CD4-positive, alpha-beta T cell treated with Interleukin-15 for 4 hours (primary cell): ENCODE results near the gene MYOC.
"Not testable (repeated sequence)": the region's sequence is repeated elsewhere in the genome, so short reads cannot be mapped to it uniquely, and the experiment has no call there.

Source experiments
- DNase-seq: peaks from one replicate; pipeline ENCODE4 v3.0.0-alpha.2; 2020; ENCODE audit warnings: low spot score

MYOC gene

DNA sequence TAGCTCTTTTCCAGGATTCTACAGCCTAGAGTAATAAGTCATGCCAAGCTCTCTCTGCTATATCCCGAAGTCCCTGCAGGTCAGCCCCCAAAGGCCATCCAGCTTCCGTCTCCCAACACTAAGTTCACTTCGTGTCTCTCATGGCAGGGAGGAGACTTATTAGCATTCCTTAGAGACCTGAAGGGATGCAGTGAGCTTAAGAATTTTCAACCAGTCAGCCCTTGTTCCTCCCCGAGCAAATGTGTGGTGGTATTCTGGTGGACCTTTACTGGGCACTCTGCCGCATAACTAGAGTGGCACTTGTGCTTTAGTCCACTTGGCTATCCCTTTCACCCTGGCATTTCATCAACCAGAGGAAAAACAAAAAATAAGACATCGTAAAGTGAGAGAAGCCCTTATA lies 49.4 kb downstream of the MYOC start:
- DNase-seq: not testable (repeated sequence)

GRCh38 chr1:171600862-171601261 lies 51.6 kb downstream of the MYOC start:
- DNase-seq: no peak

DNA sequence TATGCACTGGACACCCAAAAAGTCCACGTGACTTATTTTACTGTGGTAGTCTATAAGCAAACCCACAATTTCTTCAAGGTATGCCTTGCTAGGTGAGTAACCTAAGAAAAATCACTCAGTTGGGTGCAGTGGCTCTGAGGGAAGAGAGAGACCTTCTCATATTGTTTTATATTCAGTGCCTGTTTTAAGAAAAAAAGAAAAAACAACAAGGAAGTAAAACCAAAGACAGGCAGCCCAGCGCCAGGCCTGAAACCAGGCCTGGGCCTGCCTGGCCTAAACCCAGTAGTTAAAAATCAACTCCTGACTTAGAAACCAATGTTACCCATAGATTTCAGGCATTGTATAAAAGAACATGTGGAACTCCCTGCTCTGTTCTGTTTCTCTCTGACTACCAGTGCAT lies 52.2 kb downstream of the MYOC start:
- DNase-seq: not testable (repeated sequence)

GRCh38 chr1:171597203-171597602 lies 55.3 kb downstream of the MYOC start:
- DNase-seq: no peak

GRCh38 chr1:171596705-171597104 lies 55.8 kb downstream of the MYOC start:
- no peak for DNase-seq

DNA sequence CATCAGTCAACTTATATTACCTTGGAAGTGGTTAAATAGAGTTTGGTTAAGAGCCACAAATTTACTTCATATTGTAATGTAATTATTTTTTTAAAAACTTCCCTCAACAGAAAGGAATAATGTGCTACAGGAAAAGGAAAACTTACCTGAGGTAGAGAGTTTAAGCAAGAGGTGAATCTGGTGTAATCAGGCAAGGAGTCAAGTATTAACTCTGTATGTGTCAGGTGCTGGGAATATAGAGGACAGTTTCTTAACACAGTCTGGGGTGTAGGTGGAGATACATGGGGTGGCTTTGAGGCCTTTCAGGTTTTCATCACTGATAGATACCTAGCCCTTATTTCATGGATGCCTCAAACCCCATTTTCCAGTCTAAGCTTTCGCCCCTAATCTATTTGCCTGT lies 56.4 kb downstream of the MYOC start:
- no peak for DNase-seq

DNA sequence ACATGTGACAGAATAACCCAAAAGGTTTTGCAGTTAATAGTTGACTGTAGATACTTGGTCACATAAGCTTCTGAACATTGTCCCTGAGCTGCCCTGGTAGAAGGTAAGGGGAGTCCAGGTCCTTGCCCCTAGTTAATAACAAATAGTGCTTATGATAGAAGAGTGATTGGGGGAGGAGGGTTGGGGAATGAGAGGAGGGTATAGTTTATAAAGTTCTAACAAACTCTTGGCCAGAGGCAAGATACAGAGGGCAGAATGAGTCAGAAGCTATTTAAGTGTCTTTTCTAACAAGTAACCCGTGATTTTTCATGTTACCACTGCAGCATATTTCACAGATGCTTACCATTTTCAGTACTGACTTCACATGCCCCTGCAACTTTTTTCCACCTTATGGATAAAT lies 57.2 kb downstream of the MYOC start:
- DNase-seq: no peak

- no peak for DNase-seq
Observed at GRCh38 chr1:171590022-171590421, 62.5 kb downstream of the MYOC start.

DNA sequence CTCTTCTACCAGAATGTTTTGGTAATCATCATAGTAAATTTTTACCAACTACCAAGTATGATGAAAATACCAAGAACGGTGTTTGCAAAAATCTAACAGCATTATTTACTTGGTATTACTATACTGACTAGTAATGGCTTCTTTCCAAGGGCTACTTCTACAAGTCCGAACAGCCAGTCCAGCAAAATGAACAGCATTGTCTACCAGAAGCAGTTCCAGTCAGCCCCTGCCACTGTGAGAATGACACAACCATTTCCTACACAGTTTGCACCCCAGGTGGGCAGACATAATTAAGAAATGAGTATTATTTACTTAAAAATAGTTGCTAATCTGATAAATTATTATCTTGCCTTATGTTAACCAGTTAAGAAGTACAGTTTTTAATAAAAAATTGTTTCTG lies 64.3 kb downstream of the MYOC start:
- DNase-seq: no peak

DNA sequence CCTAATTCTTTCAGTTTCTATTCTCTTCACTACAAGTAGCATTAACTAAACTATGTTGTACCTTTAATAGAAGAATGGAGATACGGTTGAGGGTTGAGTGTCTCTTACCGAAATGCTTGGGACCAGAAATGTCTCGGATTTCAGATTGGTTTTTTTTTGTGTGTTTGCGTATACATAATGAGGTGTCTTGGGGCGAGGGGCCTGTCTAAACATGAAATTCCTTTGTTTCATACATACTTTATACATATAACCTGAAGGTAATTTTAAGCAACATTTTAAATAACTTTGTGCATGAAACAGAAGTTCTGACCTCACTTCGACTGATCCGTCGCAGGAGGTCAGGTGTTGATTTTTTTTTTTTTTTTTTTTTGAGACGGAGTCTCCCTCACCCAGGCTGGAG lies 66.8 kb downstream of the MYOC start:
- DNase-seq: no peak
